Left ventricle myocardium inferior (tissue), 1 donor: ENCODE data around the gene RNF40. TPM values are rescaled to one million over a fixed set of nuclear protein-coding genes. Genes with fewer than 3 reads are reported as not detected.

ENCODE experiments used
- DNase-seq: peaks from one replicate; pipeline ENCODE4 v3.0.0-alpha.2; 2020
- H3K27ac ChIP-seq: fragments of 200-600 bp; replicated peaks from 2 replicates; pipeline ENCODE4 v1.8.0; 2021
- H3K27me3 ChIP-seq: fragments of 200-600 bp; 2 replicates; pipeline ENCODE4 v1.8.0; 2021; ENCODE audit warnings: low read depth
- H3K36me3 ChIP-seq: fragments of 200-600 bp; 2 replicates; pipeline ENCODE4 v1.8.0; 2021
- H3K4me1 ChIP-seq: fragments of 200-600 bp; 2 replicates; pipeline ENCODE4 v1.8.0; 2021
- H3K4me3 ChIP-seq: fragments of 200-600 bp; 2 replicates; pipeline ENCODE4 v1.8.0; 2021; ENCODE audit warnings: mild to moderate bottlenecking, moderate library complexity
- H3K9me3 ChIP-seq: fragments of 200-600 bp; replicated peaks from 2 replicates; pipeline ENCODE4 v1.8.0; 2021
- CTCF ChIP-seq: fragments of 200-600 bp; IDR thresholded peaks from 2 replicates; pipeline ENCODE4 v1.8.0; 2021; ENCODE audit warnings: antibody characterized with exemption, mild to moderate bottlenecking, borderline replicate concordance
- intact Hi-C: fragments of 100-400 bp; cut with micrococcal nuclease; formaldehyde crosslinking; loops from one replicate; pipeline ENCODE4 v1.11.0; 2022
- long read RNA-seq: library from polyadenylated mRNA; unstranded; transcript quantifications from one replicate; pipeline ENCODE4 v2.0.0, GENCODE V29; 2021
- total RNA-seq: library from RNA; stranded (reverse); fragmentation: NEBNext Ultra II Directional; extraction: Animal tissue kit (Norgen Biotek cat#: 25700); gene quantifications from one replicate; pipeline ENCODE4 v1.2.1, GENCODE V29; 2021
- donor health status: DM: no; HTN: yes; CAD: no; lungs with severe emphysema.

The RNF40 gene
- total RNA-seq: 35.6 TPM
- long read RNA-seq, full-length matches to known transcripts: 9 of 61 reads
- long read RNA-seq, partial matches to known transcripts: 32 of 61 reads
- long read RNA-seq, other reads (novel, unspliced or antisense): 20 of 61 reads

- TF ChIP-seq CTCF: no peak
- peaks cover 54% of the 10 kb centered on the region for H3K4me1 ChIP-seq
- intact Hi-C loops: no loop called here
Observed at GRCh38 chr16:30761928-30762902, at the start of gene RNF40, which contains the start of gene CFAP119. RNF40 (plus strand) TSS chr16:30762322; CDS start chr16:30762546, 224 bp downstream. CFAP119 (minus strand) TSS chr16:30762062; CDS start chr16:30761748, 314 bp downstream.

GRCh38 chr16:30715750-30716445, 46.2 kb upstream of the RNF40 start:
- TF ChIP-seq CTCF: no peak
- no peak for DNase-seq
- H3K4me1 ChIP-seq: no peaks in the 10 kb centered on the region
- H3K27ac ChIP-seq: no peak overlapping the region
- no peaks in the 10 kb centered on the region for H3K9me3 ChIP-seq
- peaks cover 100% of the 10 kb centered on the region for H3K36me3 ChIP-seq
- H3K27me3 ChIP-seq: no peaks in the 10 kb centered on the region
- intact Hi-C loops: no loop called here
- H3K4me3 ChIP-seq: no peak overlapping the region

More at GRCh38 chr16:30761928-30762902, at the start of gene RNF40, which contains the start of gene CFAP119:
- Histone ChIP-seq H3K27ac (peak within 1 kb of the TSS; percentile 80), H3K9me3 (no peaks in the 10 kb centered on the region), H3K36me3 (peaks cover 43% of the 10 kb centered on the region), H3K27me3 (no peaks in the 10 kb centered on the region), H3K4me3 (peak within 1 kb of the TSS; percentile 75)
- peak; percentile 95 for DNase-seq

- TF ChIP-seq CTCF: no peak
- Histone ChIP-seq H3K27me3 (no peaks in the 10 kb centered on the region), H3K36me3 (peaks cover 100% of the 10 kb centered on the region), H3K4me3 (no peak overlapping the region), H3K9me3 (no peaks in the 10 kb centered on the region), H3K27ac (peak overlapping the region; percentile 6), H3K4me1 (peaks cover 5% of the 10 kb centered on the region)
- no peak for DNase-seq
- intact Hi-C loops: no loop called here
Observed at GRCh38 chr16:30720086-30720485, 42.0 kb upstream of the RNF40 start.

- Histone ChIP-seq H3K4me3 (no peak overlapping the region), H3K36me3 (peaks cover 100% of the 10 kb centered on the region), H3K4me1 (peaks cover 5% of the 10 kb centered on the region), H3K27me3 (no peaks in the 10 kb centered on the region), H3K9me3 (no peaks in the 10 kb centered on the region), H3K27ac (no peak overlapping the region)
- DNase-seq: no peak
- no peak for TF ChIP-seq CTCF
- intact Hi-C loops: no loop called here
Observed at GRCh38 chr16:30720694-30721093, 41.4 kb upstream of the RNF40 start.

GRCh38 chr16:30721167-30721566, 41.0 kb upstream of the RNF40 start:
- intact Hi-C loops: no loop called here
- no peak overlapping the region for H3K27ac ChIP-seq
- H3K4me1 ChIP-seq: peaks cover 5% of the 10 kb centered on the region
- no peak for DNase-seq
- TF ChIP-seq CTCF: no peak
- H3K4me3 ChIP-seq: no peak overlapping the region
- no peaks in the 10 kb centered on the region for H3K27me3 ChIP-seq
- H3K9me3 ChIP-seq: no peaks in the 10 kb centered on the region
- H3K36me3 ChIP-seq: peaks cover 100% of the 10 kb centered on the region
